ENCODE results near the gene BDKRB2.

BDKRB2 gene

DNA sequence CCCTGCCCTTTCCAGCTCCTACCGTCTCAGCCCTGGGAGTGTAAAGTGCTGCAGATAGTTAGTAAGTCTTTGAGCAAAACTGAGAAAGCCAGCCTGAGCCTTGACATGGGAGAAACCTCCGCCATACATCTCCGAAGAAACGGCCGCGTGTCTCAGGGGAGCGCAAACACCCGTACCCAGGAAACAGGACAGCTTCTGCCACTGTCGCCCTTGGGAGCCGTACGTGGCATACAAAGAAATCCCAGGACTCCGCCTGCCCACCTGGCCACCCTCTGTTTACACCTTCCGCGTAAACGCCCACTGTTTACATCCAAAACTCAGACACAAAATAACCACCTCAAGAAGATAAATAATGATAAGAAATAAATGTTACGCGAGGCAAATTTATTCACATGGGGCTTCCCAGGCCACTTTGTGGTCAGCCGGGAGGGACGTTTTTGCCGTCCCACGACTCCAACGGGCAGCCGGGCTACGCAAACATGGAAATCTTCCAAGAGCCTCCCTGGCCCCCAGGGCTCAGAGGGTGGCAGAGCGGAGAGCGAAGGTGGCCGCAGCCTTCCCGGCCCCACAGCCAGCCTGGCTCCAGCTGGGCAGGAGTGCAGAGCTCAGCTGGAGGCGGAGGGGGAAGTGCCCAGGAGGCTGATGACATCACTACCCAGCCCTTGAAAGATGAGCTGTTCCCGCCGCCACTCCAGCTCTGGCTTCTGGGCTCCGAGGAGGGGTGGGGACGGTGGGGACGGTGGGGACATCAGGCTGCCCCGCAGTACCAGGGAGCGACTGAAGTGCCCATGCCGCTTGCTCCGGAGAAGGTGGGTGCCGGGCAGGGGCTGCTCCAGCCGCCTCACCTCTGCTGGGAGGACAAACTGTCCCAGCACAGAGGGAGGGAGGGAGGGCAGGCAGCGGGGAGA, at the start of gene BDKRB2:
Gene BDKRB2, plus strand, starts transcription at position 689 of the 908 bp plus-strand sequence. CDS start 32,269 bp downstream, outside the sequence.
- Mint-ChIP-seq H3K27ac (no peak within 1 kb of the TSS), H3K4me3 (no peak within 1 kb of the TSS), H3K27me3 (peaks cover 33% of the 10 kb centered on the region), H3K36me3 (ENCODE audit: low read depth) (no peaks in the 10 kb centered on the region), H3K4me1 (ENCODE audit: low read depth) (peaks cover 6% of the 10 kb centered on the region), H3K9me3 (no peaks in the 10 kb centered on the region)
- intact Hi-C loops (cut with micrococcal nuclease) = no loop called here

DNA sequence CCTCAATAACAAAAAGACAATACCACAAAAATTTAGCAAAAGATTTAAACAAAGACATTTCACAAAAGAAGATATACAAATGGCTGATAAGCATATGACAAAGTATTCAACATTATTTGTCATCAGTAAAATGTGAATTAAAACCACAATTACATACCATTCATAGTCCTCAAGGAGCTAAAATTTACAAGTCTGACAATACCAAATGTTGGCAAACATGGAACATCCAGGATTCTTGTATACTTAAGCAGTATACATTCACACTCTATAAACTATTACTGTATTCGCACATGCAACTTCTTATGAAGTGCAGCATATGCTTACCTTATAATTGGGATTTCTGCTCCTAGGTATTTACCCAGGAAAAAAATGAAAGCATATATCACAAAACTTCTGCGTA, 49.7 kb upstream of the BDKRB2 start:
- peaks cover 2% of the 10 kb centered on the region for H3K27me3 Mint-ChIP-seq
- intact Hi-C loops (cut with micrococcal nuclease) = no loop called here
- H3K9me3 Mint-ChIP-seq = no peaks in the 10 kb centered on the region
- no peaks in the 10 kb centered on the region for H3K36me3 Mint-ChIP-seq (ENCODE audit: low read depth)
- no peaks in the 10 kb centered on the region for H3K4me1 Mint-ChIP-seq (ENCODE audit: low read depth)
- no peak overlapping the region for H3K27ac Mint-ChIP-seq
- no peak overlapping the region for H3K4me3 Mint-ChIP-seq

DNA sequence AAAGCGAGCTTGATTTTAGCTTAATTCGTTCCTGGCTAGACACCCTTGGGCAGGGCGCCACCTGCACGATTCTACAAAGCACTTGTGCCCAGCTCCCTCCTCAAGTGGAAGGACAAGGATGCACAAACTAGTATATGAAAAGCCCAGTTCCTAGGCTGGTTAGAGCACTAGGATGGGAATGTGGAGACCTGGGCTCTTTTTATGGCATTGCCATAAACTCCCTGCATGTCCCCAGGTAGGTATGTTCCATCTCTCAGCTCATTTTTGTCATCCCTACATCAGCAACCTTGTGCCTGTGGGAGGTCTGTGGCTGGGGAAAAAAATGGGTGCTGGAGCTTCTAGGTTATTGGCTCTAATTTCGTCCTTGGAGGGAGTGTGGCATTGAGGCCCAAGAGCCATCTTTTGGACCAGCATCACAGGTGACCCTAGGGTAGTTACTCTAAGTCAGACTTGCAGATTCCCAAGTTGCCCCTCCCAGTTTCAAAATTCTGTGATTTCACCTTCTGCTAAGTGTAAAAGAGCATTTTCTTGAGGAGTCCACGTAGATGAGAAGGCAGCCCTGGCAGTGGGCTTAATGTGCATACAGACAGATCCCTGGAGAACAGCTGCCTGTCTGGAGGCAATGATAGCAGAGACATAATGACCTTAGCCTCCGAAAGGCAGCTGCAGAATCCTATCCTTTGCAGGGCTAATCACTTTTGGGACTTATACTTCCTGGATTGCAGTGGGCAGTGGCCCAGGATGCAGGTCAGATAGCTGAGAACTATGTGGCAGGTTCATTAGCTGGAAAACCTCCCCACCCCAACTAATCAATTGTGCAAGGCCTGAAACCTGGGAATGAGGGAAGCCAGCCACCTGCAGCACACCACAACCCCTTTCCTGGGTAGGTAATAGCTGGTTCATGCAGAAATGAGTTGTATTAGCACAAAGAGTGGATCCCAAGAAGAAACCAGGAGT, 47.6 kb upstream of the BDKRB2 start:
- Mint-ChIP-seq H3K9me3 (no peaks in the 10 kb centered on the region), H3K36me3 (ENCODE audit: low read depth) (no peaks in the 10 kb centered on the region), H3K4me3 (no peak overlapping the region), H3K4me1 (ENCODE audit: low read depth) (no peaks in the 10 kb centered on the region), H3K27me3 (no peaks in the 10 kb centered on the region), H3K27ac (no peak overlapping the region)
- intact Hi-C loops (cut with micrococcal nuclease) = no loop called here

DNA sequence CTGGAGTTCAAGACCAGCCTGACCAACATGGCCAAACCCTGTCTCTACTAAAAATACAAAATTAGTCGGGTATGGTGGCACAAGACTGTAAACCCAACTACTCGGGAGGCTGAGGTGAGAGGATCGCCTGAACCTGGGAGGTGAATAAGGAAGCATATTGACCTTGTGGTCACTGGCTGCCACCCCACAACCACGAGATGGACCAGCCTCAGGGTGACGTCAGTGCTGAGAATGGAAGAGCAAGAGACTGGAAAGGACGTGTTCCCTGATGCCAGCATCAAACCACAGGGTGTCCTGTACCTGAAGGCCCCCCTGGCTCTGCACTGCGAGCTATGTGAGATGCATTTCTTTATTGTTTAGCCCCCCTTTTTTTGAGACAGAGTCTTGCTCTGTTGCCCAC, 45.9 kb upstream of the BDKRB2 start:
- Mint-ChIP-seq H3K9me3 (no peaks in the 10 kb centered on the region), H3K27ac (no peak overlapping the region), H3K36me3 (ENCODE audit: low read depth) (no peaks in the 10 kb centered on the region), H3K4me3 (no peak overlapping the region), H3K4me1 (ENCODE audit: low read depth) (no peaks in the 10 kb centered on the region), H3K27me3 (peaks cover 2% of the 10 kb centered on the region)
- intact Hi-C loops (cut with micrococcal nuclease) = no loop called here

DNA sequence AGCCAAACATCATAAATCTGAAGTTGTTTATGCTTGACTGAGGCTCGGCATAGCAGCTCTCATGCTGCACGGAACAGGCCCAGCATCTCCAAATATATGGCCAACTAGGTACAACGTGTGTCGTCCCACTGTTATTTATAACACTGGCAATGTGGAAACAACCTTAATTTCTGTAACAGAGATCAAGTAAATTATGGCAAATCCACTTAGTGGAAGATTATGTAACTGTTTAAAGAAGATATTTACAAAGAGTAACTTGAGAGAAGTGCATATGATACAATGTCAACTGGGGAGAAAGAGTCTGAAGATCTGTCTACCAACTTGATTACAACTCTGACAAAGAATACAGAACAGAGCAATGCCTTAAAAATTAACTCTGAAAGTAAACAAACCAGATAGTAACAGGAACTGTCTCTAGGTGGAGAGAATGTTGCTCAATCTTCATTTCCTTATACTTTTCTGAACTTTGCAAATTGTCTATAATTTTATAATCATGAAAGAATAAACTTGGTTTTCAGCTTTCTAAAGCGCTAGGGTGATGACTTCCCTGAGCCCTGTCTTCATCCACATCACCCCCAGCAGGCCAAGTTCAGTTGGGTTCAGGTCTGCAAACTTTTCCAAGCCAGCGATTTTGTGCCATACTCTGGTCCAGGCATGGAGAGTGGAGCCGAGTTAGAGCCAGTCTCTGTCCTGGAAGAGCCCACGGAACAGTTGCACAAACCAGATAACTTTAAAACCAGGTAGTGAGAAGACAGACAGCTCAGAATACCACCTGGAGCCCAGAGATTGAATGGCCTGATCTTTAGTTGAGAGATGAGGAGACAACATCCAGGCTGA, 44.3 kb upstream of the BDKRB2 start:
- H3K27ac Mint-ChIP-seq = no peak overlapping the region
- peaks cover 2% of the 10 kb centered on the region for H3K27me3 Mint-ChIP-seq
- intact Hi-C loops (cut with micrococcal nuclease) = no loop called here
- H3K4me3 Mint-ChIP-seq = no peak overlapping the region
- H3K4me1 Mint-ChIP-seq (ENCODE audit: low read depth) = no peaks in the 10 kb centered on the region
- no peaks in the 10 kb centered on the region for H3K9me3 Mint-ChIP-seq
- no peaks in the 10 kb centered on the region for H3K36me3 Mint-ChIP-seq (ENCODE audit: low read depth)

DNA sequence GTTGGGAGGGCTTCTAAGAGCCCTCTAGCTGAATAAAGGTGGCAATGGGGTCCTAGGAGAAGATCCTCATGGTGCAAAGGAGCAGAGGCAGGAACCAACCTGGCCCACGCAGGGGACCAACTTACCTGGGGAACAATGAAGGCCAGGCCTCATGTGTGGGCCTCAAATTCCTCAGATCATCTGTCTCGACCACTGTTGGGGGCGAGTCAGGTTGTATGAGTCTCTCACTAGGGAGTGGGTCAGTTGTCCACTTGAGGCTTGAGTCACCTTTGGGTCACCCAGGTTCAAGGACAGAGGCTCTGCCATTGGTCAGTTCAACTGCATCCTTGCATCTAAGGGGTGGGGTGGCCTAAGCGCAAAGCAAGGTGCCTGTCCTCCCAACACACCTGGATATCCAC, 43.7 kb upstream of the BDKRB2 start:
- no peak overlapping the region for H3K27ac Mint-ChIP-seq
- H3K9me3 Mint-ChIP-seq = no peaks in the 10 kb centered on the region
- peaks cover 2% of the 10 kb centered on the region for H3K27me3 Mint-ChIP-seq
- H3K4me3 Mint-ChIP-seq = no peak overlapping the region
- H3K36me3 Mint-ChIP-seq (ENCODE audit: low read depth) = no peaks in the 10 kb centered on the region
- intact Hi-C loops (cut with micrococcal nuclease) = no loop called here
- no peaks in the 10 kb centered on the region for H3K4me1 Mint-ChIP-seq (ENCODE audit: low read depth)

DNA sequence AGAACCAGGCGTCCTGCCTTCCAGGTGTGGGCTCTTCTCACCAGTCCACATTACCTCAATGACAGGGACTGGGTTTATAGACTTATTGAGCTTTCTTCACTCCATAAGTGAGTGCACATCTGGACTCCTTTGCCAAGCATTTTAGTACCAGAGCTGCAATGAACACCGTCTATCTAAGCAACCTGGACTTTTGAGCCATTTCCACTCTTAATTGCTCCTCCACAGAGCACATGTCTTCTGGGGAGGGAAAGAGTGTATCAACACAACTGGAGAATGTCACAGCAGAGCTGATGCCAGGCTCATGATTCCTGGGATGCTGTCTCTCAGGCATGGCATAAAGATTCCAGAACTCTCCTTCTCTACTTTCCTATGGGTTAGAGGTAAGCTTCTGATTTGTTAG, 43.0 kb upstream of the BDKRB2 start:
- Mint-ChIP-seq H3K27ac (no peak overlapping the region), H3K4me3 (no peak overlapping the region), H3K9me3 (no peaks in the 10 kb centered on the region), H3K27me3 (peaks cover 2% of the 10 kb centered on the region), H3K4me1 (ENCODE audit: low read depth) (no peaks in the 10 kb centered on the region), H3K36me3 (ENCODE audit: low read depth) (no peaks in the 10 kb centered on the region)
- intact Hi-C loops (cut with micrococcal nuclease) = no loop called here

DNA sequence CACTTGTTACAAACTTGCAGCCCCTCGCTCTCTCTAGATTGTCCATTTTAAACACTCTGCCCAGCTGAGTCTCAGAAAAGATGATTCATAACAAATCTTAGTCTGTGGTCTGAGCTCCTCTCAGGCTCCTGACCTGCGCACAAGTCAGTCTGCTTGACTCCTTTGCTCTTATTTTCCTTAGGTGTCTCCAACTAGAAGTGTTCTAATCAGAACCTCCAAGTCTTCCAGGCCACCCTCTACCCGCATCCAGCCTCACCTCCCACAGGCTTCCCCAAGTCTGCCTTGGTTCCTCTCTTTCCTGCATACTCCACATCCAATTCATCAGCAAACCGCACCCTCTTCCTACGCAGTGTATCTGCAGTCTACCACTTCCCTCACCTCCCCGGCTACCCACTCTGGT, 42.4 kb upstream of the BDKRB2 start:
- Mint-ChIP-seq H3K36me3 (ENCODE audit: low read depth) (no peaks in the 10 kb centered on the region), H3K27me3 (peaks cover 2% of the 10 kb centered on the region), H3K4me1 (ENCODE audit: low read depth) (no peaks in the 10 kb centered on the region), H3K9me3 (no peaks in the 10 kb centered on the region), H3K27ac (no peak overlapping the region), H3K4me3 (no peak overlapping the region)
- intact Hi-C loops (cut with micrococcal nuclease) = no loop called here

DNA sequence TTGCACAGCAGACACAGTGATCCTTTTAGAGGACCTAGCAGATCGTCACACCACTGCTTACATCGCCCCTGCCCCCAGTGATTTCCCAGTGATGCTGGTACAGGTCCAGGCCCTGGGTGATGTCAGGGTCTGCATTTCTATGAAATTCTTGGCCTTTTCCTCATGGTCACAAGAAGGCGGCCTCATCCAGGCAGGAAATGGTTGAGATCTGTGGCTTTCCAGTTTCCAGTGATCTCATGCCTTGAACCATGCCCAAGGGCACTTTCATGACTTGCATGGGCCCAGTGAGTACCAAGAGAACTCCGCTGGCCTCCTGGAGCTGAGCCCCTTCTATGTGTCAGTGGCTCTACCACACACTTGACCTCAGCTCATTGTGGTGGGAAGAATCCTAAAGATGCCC, 41.9 kb upstream of the BDKRB2 start:
- Mint-ChIP-seq H3K27ac (no peak overlapping the region), H3K27me3 (peaks cover 2% of the 10 kb centered on the region), H3K4me1 (ENCODE audit: low read depth) (no peaks in the 10 kb centered on the region), H3K9me3 (no peaks in the 10 kb centered on the region), H3K4me3 (no peak overlapping the region), H3K36me3 (ENCODE audit: low read depth) (no peaks in the 10 kb centered on the region)
- intact Hi-C loops (cut with micrococcal nuclease) = no loop called here

DNA sequence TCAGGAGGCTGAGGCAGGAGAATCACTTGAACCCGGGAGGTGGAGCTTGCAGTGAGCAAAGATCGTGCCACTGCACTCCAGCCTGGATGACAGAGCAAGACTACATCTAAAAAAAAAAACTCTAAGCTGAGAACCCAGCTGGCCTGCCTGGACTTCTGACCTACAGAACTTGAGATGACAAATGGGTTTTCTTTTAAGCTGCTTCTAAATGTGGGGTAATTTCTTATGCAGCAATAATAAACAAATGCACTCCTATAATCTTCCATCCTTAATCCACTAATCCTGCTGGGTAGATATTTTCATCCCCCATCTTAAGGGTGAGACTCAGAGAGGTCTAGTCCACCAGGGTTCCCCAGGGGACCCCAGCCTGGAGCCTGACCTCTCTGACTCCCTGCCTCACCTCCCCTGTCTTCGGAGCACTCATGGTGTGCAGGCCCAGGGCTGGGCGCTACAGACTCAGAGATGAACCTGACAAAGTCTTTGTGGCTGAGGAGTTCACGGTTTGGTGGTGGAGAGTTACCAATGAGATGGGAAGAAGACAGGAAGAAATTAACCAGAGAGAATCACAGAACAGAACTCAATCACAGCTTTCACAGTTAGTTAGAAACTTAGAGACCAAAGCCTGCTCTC, 39.7 kb upstream of the BDKRB2 start:
- intact Hi-C loops (cut with micrococcal nuclease) = no loop called here
- H3K27me3 Mint-ChIP-seq = peaks cover 2% of the 10 kb centered on the region
- no peaks in the 10 kb centered on the region for H3K9me3 Mint-ChIP-seq
- no peak overlapping the region for H3K27ac Mint-ChIP-seq
- H3K4me1 Mint-ChIP-seq (ENCODE audit: low read depth) = no peaks in the 10 kb centered on the region
- H3K4me3 Mint-ChIP-seq = no peak overlapping the region
- H3K36me3 Mint-ChIP-seq (ENCODE audit: low read depth) = no peaks in the 10 kb centered on the region

DNA sequence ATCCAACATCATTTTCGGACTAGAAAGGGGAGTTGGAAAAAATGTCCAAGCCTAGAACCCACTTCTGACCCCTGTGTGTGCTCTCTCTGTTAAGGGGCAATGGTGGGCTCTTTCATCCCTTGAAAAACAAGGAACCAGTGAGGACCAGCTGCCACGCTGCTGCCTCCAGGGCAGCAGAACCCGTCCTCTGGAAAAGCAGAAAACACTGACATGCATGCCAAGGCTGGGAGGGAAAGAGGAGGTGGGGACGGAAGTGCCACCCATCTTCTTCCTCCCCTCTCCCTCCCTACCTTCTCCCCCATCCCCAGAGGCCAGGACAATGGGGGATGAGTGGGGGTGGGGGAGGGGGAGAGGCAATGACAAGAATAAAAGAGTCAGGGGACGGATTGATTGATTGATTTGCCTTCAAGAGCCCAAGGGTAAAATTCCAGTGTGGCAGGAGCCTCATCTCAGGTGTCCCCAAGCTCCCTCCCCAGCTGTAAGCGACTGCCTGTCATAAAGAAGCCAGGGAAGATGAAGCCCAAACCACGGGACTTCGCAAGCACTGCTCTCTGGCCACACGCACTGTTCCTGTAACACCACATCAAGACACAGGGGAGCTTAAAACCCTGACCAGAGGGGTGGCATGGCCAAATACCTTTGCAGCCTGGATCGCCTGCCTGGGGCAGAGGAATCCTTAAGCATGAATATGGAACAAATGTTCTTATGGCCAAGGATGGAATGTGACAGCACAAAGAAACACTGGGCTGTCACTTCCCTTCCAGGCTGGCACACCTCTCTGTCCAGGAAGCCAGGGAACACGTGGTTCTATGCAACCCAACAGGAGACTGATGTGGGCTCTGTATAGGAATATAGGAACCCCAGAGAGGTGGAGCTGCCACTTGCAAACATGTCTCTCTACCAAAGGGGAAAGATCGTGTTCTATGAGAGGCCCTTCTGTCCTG, 38.9 kb upstream of the BDKRB2 start:
- Mint-ChIP-seq H3K36me3 (ENCODE audit: low read depth) (no peaks in the 10 kb centered on the region), H3K4me1 (ENCODE audit: low read depth) (no peaks in the 10 kb centered on the region), H3K9me3 (no peaks in the 10 kb centered on the region), H3K27ac (no peak overlapping the region), H3K27me3 (peaks cover 2% of the 10 kb centered on the region), H3K4me3 (no peak overlapping the region)
- intact Hi-C loops (cut with micrococcal nuclease) = no loop called here

DNA sequence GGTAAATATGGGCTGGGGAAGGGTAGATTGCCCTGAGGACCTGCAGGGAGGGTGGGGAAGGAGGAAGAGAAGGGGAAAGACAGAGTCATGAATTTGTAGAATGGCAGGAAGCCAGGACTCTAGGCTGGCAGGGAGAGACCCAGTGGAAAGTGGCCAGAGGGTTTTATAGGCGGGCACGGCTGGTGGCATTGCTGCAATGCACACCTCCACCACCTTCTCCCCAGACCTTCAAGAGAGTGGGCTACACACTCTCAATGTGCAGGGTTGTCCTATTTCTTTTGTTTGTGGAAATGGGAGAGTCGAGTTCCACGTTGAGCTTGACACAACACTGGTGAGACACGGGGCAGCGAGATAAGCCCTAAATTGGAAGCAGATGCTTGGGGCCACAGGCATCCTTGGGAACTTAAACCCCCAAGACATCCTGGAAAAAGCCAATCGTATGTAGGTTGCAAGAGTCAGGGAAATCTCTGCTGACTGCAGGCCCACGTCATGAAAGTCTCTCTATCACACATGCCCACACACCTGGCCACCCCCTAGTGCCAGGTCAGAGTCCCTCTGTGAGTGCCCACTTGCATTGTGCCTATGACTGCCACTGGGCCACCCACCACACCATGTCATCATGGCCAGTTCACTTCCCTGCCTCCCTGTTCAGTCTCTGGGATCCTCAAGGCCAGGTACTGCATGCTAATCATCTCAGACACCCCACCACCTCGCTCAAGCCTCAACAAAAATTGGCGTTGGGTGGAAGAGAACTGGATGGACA, 38.0 kb upstream of the BDKRB2 start:
- H3K27me3 Mint-ChIP-seq = peaks cover 2% of the 10 kb centered on the region
- H3K27ac Mint-ChIP-seq = no peak overlapping the region
- no peak overlapping the region for H3K4me3 Mint-ChIP-seq
- H3K9me3 Mint-ChIP-seq = no peaks in the 10 kb centered on the region
- no peaks in the 10 kb centered on the region for H3K36me3 Mint-ChIP-seq (ENCODE audit: low read depth)
- intact Hi-C loops (cut with micrococcal nuclease) = no loop called here
- H3K4me1 Mint-ChIP-seq (ENCODE audit: low read depth) = no peaks in the 10 kb centered on the region
